K562 (cell line): ENCODE measurements around the gene RASGEF1C. TPM values are rescaled to one million over a fixed set of nuclear protein-coding genes. Genes with fewer than 3 reads are reported as not detected.

Experiments used
- EHMT2 ChIP-seq: fragments of 450-650 bp; IDR thresholded peaks from 2 replicates; pipeline ENCODE4 v1.6.1; 2018; ENCODE audit warnings: antibody characterized with exemption
- ETV5 ChIP-seq: sonication (generic); formaldehyde crosslinking; IDR thresholded peaks from 2 replicates; pipeline ENCODE4 v1.4.0; 2020; ENCODE audit warnings: low read depth, mild to moderate bottlenecking, missing genetic modification reagents
- FOSL1 ChIP-seq: fragments of 200-800 bp; sonication (Bioruptor generic); conservative IDR thresholded peaks from 2 replicates; pipeline ENCODE4 v1.6.1; 2016; ENCODE audit warnings: missing genetic modification characterization, missing compliant biosample characterization
- GABPA ChIP-seq: fragments of 200-800 bp; sonication (Bioruptor generic); conservative IDR thresholded peaks from 2 replicates; pipeline ENCODE4 v1.6.1; 2016; ENCODE audit warnings: low read depth, missing genetic modification characterization, missing compliant biosample characterization
- JUND ChIP-seq, 2 experiments: IDR thresholded peaks; 2 replicates in 1 of 2; 3 replicates in 1 of 2; pipeline ENCODE4 v1.6.1; 2011; ENCODE audit warnings: borderline replicate concordance in 2 of 2, low read depth in 2 of 2, low read length in 2 of 2, improper control_type of control experiment in 1 of 2, missing biosample characterization in 1 of 2, missing genetic modification characterization in 1 of 2, missing genetic modification reagents in 1 of 2
- MCM3 ChIP-seq: fragments of 450-650 bp; IDR thresholded peaks from 2 replicates; pipeline ENCODE4 v1.6.1; 2016
- RB1 ChIP-seq: fragments of 450-650 bp; IDR thresholded peaks from 2 replicates; pipeline ENCODE4 v1.6.1; 2017; ENCODE audit warnings: low read depth, mild to moderate bottlenecking
- SMARCC2 ChIP-seq: fragments of 450-650 bp; IDR thresholded peaks from 2 replicates; pipeline ENCODE4 v1.6.1; 2017; ENCODE audit warnings: antibody characterized with exemption, moderate library complexity, mild to moderate bottlenecking, low read depth
- TRIM28 ChIP-seq: fragments of 450-650 bp; IDR thresholded peaks from 2 replicates; pipeline ENCODE4 v1.6.1; 2017
- ZC3H4 ChIP-seq: sonication (generic); formaldehyde crosslinking; IDR thresholded peaks from 2 replicates; pipeline ENCODE4 v1.9.0; 2021; ENCODE audit warnings: missing genetic modification reagents, borderline replicate concordance
- ZNF253 ChIP-seq: fragments of 250-450 bp; sonication (Bioruptor Pico); conservative IDR thresholded peaks from 2 replicates; pipeline ENCODE4 v1.6.1; 2021; ENCODE audit warnings: mild to moderate bottlenecking
- ZNF589 ChIP-seq: fragments of 200-800 bp; sonication (Bioruptor generic); IDR thresholded peaks from 2 replicates; pipeline ENCODE4 v1.6.1; 2016; ENCODE audit warnings: low read depth, missing genetic modification characterization, missing compliant biosample characterization
- polyA plus RNA-seq, 8 experiments: library from polyadenylated mRNA; depleted of rRNA in 4 of 8; stranded (reverse) in 5 of 8; unstranded in 3 of 8; fragments of >200 nt; fragmentation: Nextera tagmentation in 2 of 8; fragmentation: Illumina TruSeq in 1 of 8; extraction: Ambion mirVana in 2 of 8; extraction: Trizol in 1 of 8; gene quantifications; 2 replicates each; pipeline versions ENCODE4 v1.2.1 to v1.2.3, GENCODE V29; 2011 to 2014; ENCODE audit warnings: inconsistent platforms in 1 of 8, missing spikeins in 1 of 8
- total RNA-seq, 7 experiments: library from RNA; depleted of rRNA in 6 of 7; stranded (reverse); fragments of >200 nt in 6 of 7; fragmentation: Illumina TruSeq in 2 of 7; extraction: Trizol in 2 of 7; gene quantifications; 2 replicates each; pipeline versions ENCODE4 v1.2.1 to v1.2.3, GENCODE V29; 2011 to 2021; ENCODE audit warnings: low replicate concordance in 1 of 7
- TF ChIP-seq, protein P1 (sequence below): fragments of 450-650 bp; IDR thresholded peaks from 2 replicates; pipeline ENCODE4 v1.7.1; 2018; ENCODE audit warnings: mild to moderate bottlenecking, low read depth; ENCODE audit not compliant: partially characterized antibody
- TF ChIP-seq, protein P2 (sequence below): fragments of 250-450 bp; sonication (Bioruptor Pico); IDR thresholded peaks from 2 replicates; pipeline ENCODE4 v1.9.0; 2021; ENCODE audit warnings: mild to moderate bottlenecking
- TF ChIP-seq, protein P3 (sequence below): sonication (generic); formaldehyde crosslinking; IDR thresholded peaks from 2 replicates; pipeline ENCODE4 v1.8.0; 2022; ENCODE audit warnings: mild to moderate bottlenecking, missing genetic modification reagents
- TF ChIP-seq, protein P4 (sequence below): sonication (generic); formaldehyde crosslinking; IDR thresholded peaks from 2 replicates; pipeline ENCODE4 v1.8.1; 2022; ENCODE audit warnings: missing genetic modification reagents
- TF ChIP-seq, protein P5 (sequence below): fragments of 200-400 bp; formaldehyde crosslinking; IDR thresholded peaks from 2 replicates; pipeline ENCODE4 v1.6.1; 2017; ENCODE audit warnings: mild to moderate bottlenecking, low read depth, low read length, moderate library complexity

The RASGEF1C gene
- total and polyA plus RNA-seq, 9 of the 15 experiments (the other 6 are each of a cell fraction or from before 2014, with no cell fraction given): 0.04 to 1.1 (median 0.21) TPM; not detected in 4

DNA sequence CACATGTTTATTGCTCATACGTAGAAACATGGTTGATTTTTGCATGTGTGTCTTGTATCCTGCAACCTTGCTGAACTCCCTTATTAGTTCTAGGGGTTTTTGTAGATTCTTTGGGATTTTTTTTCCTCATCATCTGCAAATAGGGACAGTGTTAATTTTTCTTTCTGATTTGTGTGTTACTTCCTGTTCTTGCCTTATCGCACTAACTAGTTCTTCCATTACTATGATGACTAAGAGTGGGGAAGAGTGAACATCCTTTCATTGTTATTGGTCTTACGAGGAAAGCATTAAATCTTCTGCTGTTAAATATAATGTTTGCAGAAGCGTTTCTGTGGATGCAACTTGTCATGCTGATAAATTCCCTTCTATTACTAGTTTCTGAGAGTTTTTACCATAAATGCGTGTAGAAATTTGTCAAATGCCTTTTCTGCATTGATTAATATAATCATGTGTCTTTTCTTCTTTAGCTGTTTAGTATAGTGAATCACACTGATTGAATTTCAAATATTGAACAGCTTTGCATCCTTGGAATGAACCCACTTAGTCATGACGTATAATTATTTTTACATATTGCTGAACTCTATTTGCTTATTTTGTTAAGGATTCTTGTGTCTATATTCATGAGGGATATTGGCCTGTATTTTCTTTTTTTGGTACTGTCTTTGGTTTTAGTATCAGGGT, 105.4 kb downstream of the RASGEF1C start (continued):
- TF ChIP-seq TRIM28 (0 out of 2 replicates have a peak, but pooled peaks have one; percentile 21), EHMT2 (peak; percentile 71; the same call in 1 of the 2 replicates), GABPA (tag) (peak; percentile 50), JUND (IDR thresholded peaks at IDR 0.05; ENCODE audit: borderline replicate concordance, low read depth, low read length) (peak; percentile 80; the same call in 1 of the 2 replicates), JUND (tag; IDR thresholded peaks at IDR 0.05; ENCODE audit: borderline replicate concordance, low read depth, low read length) (peak; percentile 78; the same call in 2 of the 3 replicates), ZNF253 (no peak), ETV5 (no peak), FOSL1 (tag) (peak; percentile 86), ZNF589 (0 out of 2 replicates have a peak, but pooled peaks have one; percentile 30), MCM3 (no peak), ZC3H4 (CRISPR knock-in tag) (no peak), RB1 (no peak), SMARCC2 (peak; percentile 44; the same call in 1 of the 2 replicates)
- TF ChIP-seq, protein P1, sequence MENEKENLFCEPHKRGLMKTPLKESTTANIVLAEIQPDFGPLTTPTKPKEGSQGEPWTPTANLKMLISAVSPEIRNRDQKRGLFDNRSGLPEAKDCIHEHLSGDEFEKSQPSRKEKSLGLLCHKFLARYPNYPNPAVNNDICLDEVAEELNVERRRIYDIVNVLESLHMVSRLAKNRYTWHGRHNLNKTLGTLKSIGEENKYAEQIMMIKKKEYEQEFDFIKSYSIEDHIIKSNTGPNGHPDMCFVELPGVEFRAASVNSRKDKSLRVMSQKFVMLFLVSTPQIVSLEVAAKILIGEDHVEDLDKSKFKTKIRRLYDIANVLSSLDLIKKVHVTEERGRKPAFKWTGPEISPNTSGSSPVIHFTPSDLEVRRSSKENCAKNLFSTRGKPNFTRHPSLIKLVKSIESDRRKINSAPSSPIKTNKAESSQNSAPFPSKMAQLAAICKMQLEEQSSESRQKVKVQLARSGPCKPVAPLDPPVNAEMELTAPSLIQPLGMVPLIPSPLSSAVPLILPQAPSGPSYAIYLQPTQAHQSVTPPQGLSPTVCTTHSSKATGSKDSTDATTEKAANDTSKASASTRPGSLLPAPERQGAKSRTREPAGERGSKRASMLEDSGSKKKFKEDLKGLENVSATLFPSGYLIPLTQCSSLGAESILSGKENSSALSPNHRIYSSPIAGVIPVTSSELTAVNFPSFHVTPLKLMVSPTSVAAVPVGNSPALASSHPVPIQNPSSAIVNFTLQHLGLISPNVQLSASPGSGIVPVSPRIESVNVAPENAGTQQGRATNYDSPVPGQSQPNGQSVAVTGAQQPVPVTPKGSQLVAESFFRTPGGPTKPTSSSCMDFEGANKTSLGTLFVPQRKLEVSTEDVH: no peak
- TF ChIP-seq, protein P2, sequence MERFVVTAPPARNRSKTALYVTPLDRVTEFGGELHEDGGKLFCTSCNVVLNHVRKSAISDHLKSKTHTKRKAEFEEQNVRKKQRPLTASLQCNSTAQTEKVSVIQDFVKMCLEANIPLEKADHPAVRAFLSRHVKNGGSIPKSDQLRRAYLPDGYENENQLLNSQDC (CRISPR knock-in tag): no peak
- TF ChIP-seq, protein P3, sequence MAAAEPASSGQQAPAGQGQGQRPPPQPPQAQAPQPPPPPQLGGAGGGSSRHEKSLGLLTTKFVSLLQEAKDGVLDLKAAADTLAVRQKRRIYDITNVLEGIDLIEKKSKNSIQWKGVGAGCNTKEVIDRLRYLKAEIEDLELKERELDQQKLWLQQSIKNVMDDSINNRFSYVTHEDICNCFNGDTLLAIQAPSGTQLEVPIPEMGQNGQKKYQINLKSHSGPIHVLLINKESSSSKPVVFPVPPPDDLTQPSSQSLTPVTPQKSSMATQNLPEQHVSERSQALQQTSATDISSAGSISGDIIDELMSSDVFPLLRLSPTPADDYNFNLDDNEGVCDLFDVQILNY: no peak
- TF ChIP-seq, protein P4, sequence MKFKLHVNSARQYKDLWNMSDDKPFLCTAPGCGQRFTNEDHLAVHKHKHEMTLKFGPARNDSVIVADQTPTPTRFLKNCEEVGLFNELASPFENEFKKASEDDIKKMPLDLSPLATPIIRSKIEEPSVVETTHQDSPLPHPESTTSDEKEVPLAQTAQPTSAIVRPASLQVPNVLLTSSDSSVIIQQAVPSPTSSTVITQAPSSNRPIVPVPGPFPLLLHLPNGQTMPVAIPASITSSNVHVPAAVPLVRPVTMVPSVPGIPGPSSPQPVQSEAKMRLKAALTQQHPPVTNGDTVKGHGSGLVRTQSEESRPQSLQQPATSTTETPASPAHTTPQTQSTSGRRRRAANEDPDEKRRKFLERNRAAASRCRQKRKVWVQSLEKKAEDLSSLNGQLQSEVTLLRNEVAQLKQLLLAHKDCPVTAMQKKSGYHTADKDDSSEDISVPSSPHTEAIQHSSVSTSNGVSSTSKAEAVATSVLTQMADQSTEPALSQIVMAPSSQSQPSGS (CRISPR knock-in tag): no peak
- TF ChIP-seq, protein P5, sequence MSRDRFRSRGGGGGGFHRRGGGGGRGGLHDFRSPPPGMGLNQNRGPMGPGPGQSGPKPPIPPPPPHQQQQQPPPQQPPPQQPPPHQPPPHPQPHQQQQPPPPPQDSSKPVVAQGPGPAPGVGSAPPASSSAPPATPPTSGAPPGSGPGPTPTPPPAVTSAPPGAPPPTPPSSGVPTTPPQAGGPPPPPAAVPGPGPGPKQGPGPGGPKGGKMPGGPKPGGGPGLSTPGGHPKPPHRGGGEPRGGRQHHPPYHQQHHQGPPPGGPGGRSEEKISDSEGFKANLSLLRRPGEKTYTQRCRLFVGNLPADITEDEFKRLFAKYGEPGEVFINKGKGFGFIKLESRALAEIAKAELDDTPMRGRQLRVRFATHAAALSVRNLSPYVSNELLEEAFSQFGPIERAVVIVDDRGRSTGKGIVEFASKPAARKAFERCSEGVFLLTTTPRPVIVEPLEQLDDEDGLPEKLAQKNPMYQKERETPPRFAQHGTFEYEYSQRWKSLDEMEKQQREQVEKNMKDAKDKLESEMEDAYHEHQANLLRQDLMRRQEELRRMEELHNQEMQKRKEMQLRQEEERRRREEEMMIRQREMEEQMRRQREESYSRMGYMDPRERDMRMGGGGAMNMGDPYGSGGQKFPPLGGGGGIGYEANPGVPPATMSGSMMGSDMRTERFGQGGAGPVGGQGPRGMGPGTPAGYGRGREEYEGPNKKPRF: no peak
